ENCODE data around the gene RNF208.
"Not testable (repeated sequence)": the region's sequence is repeated elsewhere in the genome, so short reads cannot be mapped to it uniquely, and the experiment has no call there.

GRCh38 chr9:137243266-137243625 lies 21.2 kb upstream of the RNF208 start:
- not testable (repeated sequence) for TF ChIP-seq EZH2 (IDR thresholded peaks at IDR 0.05); POLR2AphosphoS5 (IDR thresholded peaks at IDR 0.05; ENCODE audit: borderline replicate concordance, low read depth, low read length)

All from SK-N-MC (cell line).